Measurements from ENCODE around the gene BICRA.

BICRA gene

GRCh38 chr19:47700934-47701716 is 92.2 kb downstream of the BICRA start:
- Histone ChIP-seq H3K4me1 (ENCODE audit: insufficient read depth, low read length) (no peaks in the 10 kb centered on the region), H3K27ac (ENCODE audit: low read length) (no peak overlapping the region), H3K36me3 (ENCODE audit: insufficient read depth, low read depth, low read length) (peaks cover 30% of the 10 kb centered on the region), H3K9me3 (ENCODE audit: insufficient read depth, low read depth, low read length) (no peaks in the 10 kb centered on the region), H3K9ac (ENCODE audit: low read depth, low read length) (no peak overlapping the region), H3K4me3 (ENCODE audit: low read length) (no peak overlapping the region), H3K27me3 (ENCODE audit: insufficient read depth, low read length) (no peaks in the 10 kb centered on the region)

- Histone ChIP-seq H3K27me3 (ENCODE audit: insufficient read depth, low read length) (no peaks in the 10 kb centered on the region), H3K4me1 (ENCODE audit: insufficient read depth, low read length) (no peaks in the 10 kb centered on the region), H3K4me3 (ENCODE audit: low read length) (no peak overlapping the region), H3K9me3 (ENCODE audit: insufficient read depth, low read depth, low read length) (no peaks in the 10 kb centered on the region), H3K36me3 (ENCODE audit: insufficient read depth, low read depth, low read length) (peaks cover 30% of the 10 kb centered on the region), H3K9ac (ENCODE audit: low read depth, low read length) (no peak overlapping the region), H3K27ac (ENCODE audit: low read length) (no peak overlapping the region)
These were observed 93.0 kb downstream of the BICRA start for GRCh38 chr19:47701717-47702552.

GRCh38 chr19:47702671-47703070 is 93.7 kb downstream of the BICRA start:
- Histone ChIP-seq H3K27ac (ENCODE audit: low read length) (no peak overlapping the region), H3K9me3 (ENCODE audit: insufficient read depth, low read depth, low read length) (no peaks in the 10 kb centered on the region), H3K4me3 (ENCODE audit: low read length) (no peak overlapping the region), H3K9ac (ENCODE audit: low read depth, low read length) (no peak overlapping the region), H3K36me3 (ENCODE audit: insufficient read depth, low read depth, low read length) (peaks cover 30% of the 10 kb centered on the region), H3K4me1 (ENCODE audit: insufficient read depth, low read length) (no peaks in the 10 kb centered on the region), H3K27me3 (ENCODE audit: insufficient read depth, low read length) (no peaks in the 10 kb centered on the region)

- Histone ChIP-seq H3K36me3 (ENCODE audit: insufficient read depth, low read depth, low read length) (peaks cover 30% of the 10 kb centered on the region), H3K27me3 (ENCODE audit: insufficient read depth, low read length) (no peaks in the 10 kb centered on the region; the same call in 1 of the 2 replicates), H3K27ac (ENCODE audit: low read length) (no peak overlapping the region), H3K4me1 (ENCODE audit: insufficient read depth, low read length) (no peaks in the 10 kb centered on the region), H3K9me3 (ENCODE audit: insufficient read depth, low read depth, low read length) (no peaks in the 10 kb centered on the region), H3K9ac (ENCODE audit: low read depth, low read length) (no peak overlapping the region), H3K4me3 (ENCODE audit: low read length) (no peak overlapping the region)
These were observed 94.4 kb downstream of the BICRA start for GRCh38 chr19:47703301-47703700.

GRCh38 chr19:47704024-47704423 is 95.1 kb downstream of the BICRA start:
- Histone ChIP-seq H3K27me3 (ENCODE audit: insufficient read depth, low read length) (no peaks in the 10 kb centered on the region; the same call in 1 of the 2 replicates), H3K9me3 (ENCODE audit: insufficient read depth, low read depth, low read length) (no peaks in the 10 kb centered on the region), H3K4me1 (ENCODE audit: insufficient read depth, low read length) (no peaks in the 10 kb centered on the region), H3K27ac (ENCODE audit: low read length) (no peak overlapping the region), H3K9ac (ENCODE audit: low read depth, low read length) (no peak overlapping the region), H3K36me3 (ENCODE audit: insufficient read depth, low read depth, low read length) (peaks cover 24% of the 10 kb centered on the region), H3K4me3 (ENCODE audit: low read length) (no peak overlapping the region)

GRCh38 chr19:47704656-47705055 is 95.7 kb downstream of the BICRA start:
- Histone ChIP-seq H3K36me3 (ENCODE audit: insufficient read depth, low read depth, low read length) (peaks cover 20% of the 10 kb centered on the region), H3K9ac (ENCODE audit: low read depth, low read length) (no peak overlapping the region), H3K27ac (ENCODE audit: low read length) (no peak overlapping the region), H3K4me1 (ENCODE audit: insufficient read depth, low read length) (no peaks in the 10 kb centered on the region), H3K4me3 (ENCODE audit: low read length) (no peak overlapping the region), H3K9me3 (ENCODE audit: insufficient read depth, low read depth, low read length) (no peaks in the 10 kb centered on the region), H3K27me3 (ENCODE audit: insufficient read depth, low read length) (no peaks in the 10 kb centered on the region; the same call in 1 of the 2 replicates)

- H3K4me1 ChIP-seq (ENCODE audit: insufficient read depth, low read length), result no peaks in the 10 kb centered on the region
- H3K9ac ChIP-seq (ENCODE audit: low read depth, low read length), result no peak overlapping the region
- peaks cover 5% of the 10 kb centered on the region for H3K36me3 ChIP-seq (ENCODE audit: insufficient read depth, low read depth, low read length)
- no peak overlapping the region for H3K4me3 ChIP-seq (ENCODE audit: low read length)
- no peaks in the 10 kb centered on the region; the same call in 1 of the 2 replicates for H3K27me3 ChIP-seq (ENCODE audit: insufficient read depth, low read length)
- no peaks in the 10 kb centered on the region for H3K9me3 ChIP-seq (ENCODE audit: insufficient read depth, low read depth, low read length)
- no peak overlapping the region for H3K27ac ChIP-seq (ENCODE audit: low read length)
These were observed 98.4 kb downstream of the BICRA start for GRCh38 chr19:47707135-47707925.

GRCh38 chr19:47711652-47712242 is 102.8 kb downstream of the BICRA start:
- Histone ChIP-seq H3K9me3 (ENCODE audit: insufficient read depth, low read depth, low read length) (peaks cover 5% of the 10 kb centered on the region; the same call in 1 of the 2 replicates), H3K9ac (ENCODE audit: low read depth, low read length) (no peak overlapping the region), H3K27ac (ENCODE audit: low read length) (no peak overlapping the region), H3K4me1 (ENCODE audit: insufficient read depth, low read length) (no peaks in the 10 kb centered on the region), H3K36me3 (ENCODE audit: insufficient read depth, low read depth, low read length) (no peaks in the 10 kb centered on the region), H3K4me3 (ENCODE audit: low read length) (no peak overlapping the region), H3K27me3 (ENCODE audit: insufficient read depth, low read length) (peaks cover 6% of the 10 kb centered on the region)

- H3K9ac ChIP-seq (ENCODE audit: low read depth, low read length), result no peak within 1 kb of the TSS; the same call in 1 of the 2 replicates
- H3K4me1 ChIP-seq (ENCODE audit: insufficient read depth, low read length), result no peaks in the 10 kb centered on the region
- no peaks in the 10 kb centered on the region for H3K36me3 ChIP-seq (ENCODE audit: insufficient read depth, low read depth, low read length)
- peaks cover 5% of the 10 kb centered on the region; the same call in 1 of the 2 replicates for H3K9me3 ChIP-seq (ENCODE audit: insufficient read depth, low read depth, low read length)
- peaks cover 6% of the 10 kb centered on the region; the same call in 1 of the 2 replicates for H3K27me3 ChIP-seq (ENCODE audit: insufficient read depth, low read length)
- H3K4me3 ChIP-seq (ENCODE audit: low read length), result peak within 1 kb of the TSS; percentile 76
- no peak within 1 kb of the TSS for H3K27ac ChIP-seq (ENCODE audit: low read length)
These were observed 104.4 kb downstream of the BICRA start, which contains the start of gene EHD2 for GRCh38 chr19:47713046-47714021. Gene EHD2, plus strand, starts transcription at chr19:47713422. Its CDS starts 3,191 bp downstream, at chr19:47716613.

- no peaks in the 10 kb centered on the region for H3K4me1 ChIP-seq (ENCODE audit: insufficient read depth, low read length)
- no peak overlapping the region for H3K9ac ChIP-seq (ENCODE audit: low read depth, low read length)
- H3K4me3 ChIP-seq (ENCODE audit: low read length), result 0 out of 2 replicates have a peak overlapping the region, but pooled peaks have one; percentile 76
- peaks cover 6% of the 10 kb centered on the region; the same call in 1 of the 2 replicates for H3K27me3 ChIP-seq (ENCODE audit: insufficient read depth, low read length)
- H3K27ac ChIP-seq (ENCODE audit: low read length), result no peak overlapping the region
- peaks cover 5% of the 10 kb centered on the region; the same call in 1 of the 2 replicates for H3K9me3 ChIP-seq (ENCODE audit: insufficient read depth, low read depth, low read length)
- no peaks in the 10 kb centered on the region for H3K36me3 ChIP-seq (ENCODE audit: insufficient read depth, low read depth, low read length)
These were observed 105.4 kb downstream of the BICRA start for GRCh38 chr19:47714339-47714738.

Measured in iPS-20b (cell line).